ENCODE data around the gene ZMAT2.
A peak's percentile ranks its signal among the peaks of the same experiment; 100 is the strongest.

ZMAT2 gene

GRCh38 chr5:140725799-140726471 is 25.7 kb downstream of the ZMAT2 start (continued):
- TF ChIP-seq ZNF561 (tag by site-specific recombination; IDR thresholded peaks at IDR 0.05; ENCODE audit: borderline replicate concordance): peak; percentile 98
- peak; percentile 36; the same call in 1 of the 2 replicates for TF ChIP-seq ZNF600 (tag by site-specific recombination; IDR thresholded peaks at IDR 0.05)
- no peak for TF ChIP-seq PRDM6 (tag by site-specific recombination; IDR thresholded peaks at IDR 0.05)
- TF ChIP-seq KLF9 (tag by site-specific recombination; IDR thresholded peaks at IDR 0.05; ENCODE audit: low read depth): 0 out of 2 replicates have a peak, but pooled peaks have one; percentile 8
- peak; percentile 71; the same call in 1 of the 2 replicates for TF ChIP-seq ZFP69B (tag by site-specific recombination; IDR thresholded peaks at IDR 0.05)
- peak; percentile 73 for TF ChIP-seq INSM2 (tag by site-specific recombination; IDR thresholded peaks at IDR 0.05)
- peak; percentile 49; the same call in 1 of the 2 replicates for TF ChIP-seq ZNF335 (tag by site-specific recombination; conservative IDR thresholded peaks at IDR 0.05)
- TF ChIP-seq, protein P1, sequence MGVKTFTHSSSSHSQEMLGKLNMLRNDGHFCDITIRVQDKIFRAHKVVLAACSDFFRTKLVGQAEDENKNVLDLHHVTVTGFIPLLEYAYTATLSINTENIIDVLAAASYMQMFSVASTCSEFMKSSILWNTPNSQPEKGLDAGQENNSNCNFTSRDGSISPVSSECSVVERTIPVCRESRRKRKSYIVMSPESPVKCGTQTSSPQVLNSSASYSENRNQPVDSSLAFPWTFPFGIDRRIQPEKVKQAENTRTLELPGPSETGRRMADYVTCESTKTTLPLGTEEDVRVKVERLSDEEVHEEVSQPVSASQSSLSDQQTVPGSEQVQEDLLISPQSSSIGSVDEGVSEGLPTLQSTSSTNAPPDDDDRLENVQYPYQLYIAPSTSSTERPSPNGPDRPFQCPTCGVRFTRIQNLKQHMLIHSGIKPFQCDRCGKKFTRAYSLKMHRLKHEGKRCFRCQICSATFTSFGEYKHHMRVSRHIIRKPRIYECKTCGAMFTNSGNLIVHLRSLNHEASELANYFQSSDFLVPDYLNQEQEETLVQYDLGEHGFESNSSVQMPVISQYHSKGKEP (tag by site-specific recombination; IDR thresholded peaks at IDR 0.05): peak; percentile 82
- no peak for TF ChIP-seq ZNF521 (tag by site-specific recombination; IDR thresholded peaks at IDR 0.05)
- TF ChIP-seq ZBTB48 (tag by site-specific recombination; IDR thresholded peaks at IDR 0.05): peak; percentile 31; the same call in 1 of the 2 replicates
- no peak for TF ChIP-seq ZBTB26 (tag by site-specific recombination; optimal IDR thresholded peaks at IDR 0.05)
- 0 out of 2 replicates have a peak, but pooled peaks have one; percentile 39 for TF ChIP-seq ZNF221 (tag by site-specific recombination; IDR thresholded peaks at IDR 0.05; ENCODE audit: borderline replicate concordance)

DNA sequence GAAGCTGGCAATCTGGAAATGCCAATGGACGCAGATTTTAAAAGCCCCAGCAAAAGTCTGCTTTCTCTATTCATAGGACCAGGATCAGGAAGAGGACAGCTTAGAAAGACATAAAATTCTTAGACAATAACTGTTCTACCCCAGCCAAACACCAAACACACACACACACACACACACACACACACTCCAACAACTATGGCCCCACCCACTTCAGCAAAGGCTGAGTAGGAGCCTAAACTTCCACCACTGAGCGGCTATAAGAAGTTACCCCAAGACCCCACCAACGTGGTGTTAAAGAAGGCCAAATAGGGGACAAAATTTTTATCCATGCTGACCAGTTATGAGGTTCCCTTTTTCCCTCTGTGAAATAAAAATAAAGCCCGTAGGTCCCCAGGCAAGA is 32.9 kb downstream of the ZMAT2 start:
- H3K27ac ChIP-seq (ENCODE audit: extremely low read depth, low read depth, low read length): no peak overlapping the region
- no peak overlapping the region for H3K4me3 ChIP-seq (ENCODE audit: low read depth, low read length)
- ChIA-PET POLR2A (no interaction called here), CTCF (interaction anchor here (0.7 to 1.3 kb wide), 3 partner anchors 13 to 367 kb away, joined by 3 to 5 read pairs (median 4); no protein-coding TSS in a partner anchor)
- H3K4me1 ChIP-seq (ENCODE audit: control insufficient read depth, insufficient read depth, low read length): no peaks in the 10 kb centered on the region
- no peaks in the 10 kb centered on the region for H3K9me3 ChIP-seq (ENCODE audit: control insufficient read depth, insufficient read depth, low read depth, low read length)
- no peaks in the 10 kb centered on the region for H3K36me3 ChIP-seq (ENCODE audit: control insufficient read depth in 2 of 2, insufficient read depth in 1 of 2, low read length in 2 of 2)
- no peak for TF ChIP-seq ZNF324 (tag by site-specific recombination; IDR thresholded peaks at IDR 0.05)
- no peak for TF ChIP-seq ZNF2 (tag by site-specific recombination; IDR thresholded peaks at IDR 0.05)
- no peak for TF ChIP-seq PATZ1 (tag by site-specific recombination; IDR thresholded peaks at IDR 0.05)
- no peak for TF ChIP-seq ZEB2 (tag by site-specific recombination; IDR thresholded peaks at IDR 0.05)
- no peak for TF ChIP-seq ZNF280D (tag by site-specific recombination; IDR thresholded peaks at IDR 0.05)
- no peak for TF ChIP-seq ZNF140 (tag by site-specific recombination; IDR thresholded peaks at IDR 0.05)
- TF ChIP-seq, protein P2, sequence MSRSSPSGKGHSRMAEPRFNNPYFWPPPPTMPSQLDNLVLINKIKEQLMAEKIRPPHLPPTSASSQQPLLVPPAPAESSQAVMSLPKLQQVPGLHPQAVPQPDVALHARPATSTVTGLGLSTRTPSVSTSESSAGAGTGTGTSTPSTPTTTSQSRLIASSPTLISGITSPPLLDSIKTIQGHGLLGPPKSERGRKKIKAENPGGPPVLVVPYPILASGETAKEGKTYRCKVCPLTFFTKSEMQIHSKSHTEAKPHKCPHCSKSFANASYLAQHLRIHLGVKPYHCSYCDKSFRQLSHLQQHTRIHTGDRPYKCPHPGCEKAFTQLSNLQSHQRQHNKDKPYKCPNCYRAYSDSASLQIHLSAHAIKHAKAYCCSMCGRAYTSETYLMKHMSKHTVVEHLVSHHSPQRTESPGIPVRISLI (tag by site-specific recombination; IDR thresholded peaks at IDR 0.05): no peak
- TF ChIP-seq OSR2 (tag by site-specific recombination; IDR thresholded peaks at IDR 0.05): no peak
- TF ChIP-seq ZBTB17 (tag by site-specific recombination; IDR thresholded peaks at IDR 0.05): no peak
- no peak for TF ChIP-seq ZNF610 (tag by site-specific recombination; IDR thresholded peaks at IDR 0.05; ENCODE audit: borderline replicate concordance)
- no peak for TF ChIP-seq FEZF1 (tag by site-specific recombination; IDR thresholded peaks at IDR 0.05)
- no peak for TF ChIP-seq ZNF501 (tag by site-specific recombination; IDR thresholded peaks at IDR 0.05)

All from HEK293 (cell line).